Stimulated activated CD8-positive, alpha-beta memory T cell treated with anti-CD3 and anti-CD28 coated beads, Interleukin-7, amount 100 ng/mL, for 1 hour (primary cell): ENCODE data around the gene RAD51B.
"Not testable (repeated sequence)": the region's sequence is repeated elsewhere in the genome, so short reads cannot be mapped to it uniquely, and the experiment has no call there.

Experiments used
- DNase-seq, 2 donors: peaks; one replicate each; pipeline ENCODE4 v3.0.0-alpha.2; 2020; ENCODE audit warnings: low read depth in 2 of 2

The RAD51B gene

DNA sequence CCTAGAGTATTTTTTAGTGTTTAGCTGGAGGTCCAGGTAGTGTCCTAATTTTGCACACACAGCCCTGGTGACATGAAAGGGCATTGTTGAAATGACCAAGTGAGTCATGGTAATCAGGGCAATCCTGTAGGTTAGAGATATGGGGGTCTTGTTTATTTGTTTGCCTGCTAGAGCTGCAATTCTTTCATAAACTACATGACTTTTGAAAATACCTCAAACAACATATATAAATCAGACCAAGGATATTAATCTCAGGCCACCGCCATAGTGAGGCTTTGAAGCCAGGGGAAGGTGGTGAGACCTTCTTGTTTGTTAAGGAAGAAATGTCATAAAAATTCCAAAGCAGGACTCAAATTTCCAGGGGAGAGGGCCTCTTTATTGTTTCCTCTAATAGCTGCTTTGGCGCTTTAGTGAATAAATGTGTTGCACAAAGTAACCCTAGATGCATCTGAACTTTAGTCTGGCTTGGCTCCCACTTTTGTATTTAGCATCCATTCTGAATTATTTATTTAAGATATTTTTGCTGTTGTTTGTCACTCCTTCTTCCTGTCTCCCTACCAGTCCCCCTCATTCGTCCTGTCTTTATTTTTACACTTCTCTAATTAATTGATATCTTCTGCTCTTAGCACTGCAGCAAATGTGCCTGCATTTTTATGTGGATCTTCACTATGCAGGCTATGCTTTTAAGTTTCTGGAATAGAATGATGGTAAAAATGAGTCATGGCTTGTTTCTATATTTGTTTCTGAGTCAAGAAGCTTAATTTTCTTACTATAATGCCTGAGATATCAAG is 430.3 kb downstream of the RAD51B start:
- DNase-seq, result no peak

DNA sequence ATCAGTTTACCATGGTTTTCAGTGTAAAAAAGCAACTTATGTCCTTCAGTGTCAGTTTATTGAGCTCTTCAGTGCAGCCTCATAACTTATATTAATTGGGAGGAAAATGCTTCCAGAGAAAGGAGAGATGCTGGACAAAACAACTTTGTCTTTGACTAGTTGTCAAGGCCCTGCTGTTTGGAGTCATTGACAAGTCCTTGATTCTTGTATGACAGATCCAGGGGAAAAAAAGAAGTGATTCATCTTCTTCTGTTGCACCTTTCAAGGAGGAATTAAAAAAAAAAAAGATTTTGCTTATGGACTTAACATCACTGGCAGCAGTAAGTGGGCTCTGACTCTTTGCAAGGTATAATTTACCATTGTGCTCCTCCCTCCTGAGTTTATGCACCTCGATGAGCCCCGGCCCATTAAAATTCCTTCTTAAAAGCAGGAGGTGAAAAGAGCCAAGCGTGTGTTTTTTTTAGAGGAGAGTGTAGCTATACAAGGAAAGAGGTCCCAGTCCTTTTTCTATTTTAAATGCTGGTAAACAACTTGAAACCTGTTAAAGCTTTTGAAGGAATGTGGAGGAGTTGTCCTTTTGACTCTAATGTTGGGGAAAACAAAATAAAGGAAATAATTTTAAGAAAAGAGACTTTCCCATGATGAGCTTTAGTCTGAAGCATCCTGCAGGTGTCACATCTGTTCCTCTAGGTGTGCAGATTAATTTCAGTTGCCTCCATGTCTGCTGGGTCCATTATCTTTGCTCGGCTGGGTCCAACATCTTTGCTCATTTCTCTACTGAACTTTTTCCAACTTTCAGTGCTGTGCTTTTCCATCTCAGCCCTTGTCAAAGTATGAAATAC is 431.6 kb downstream of the RAD51B start:
- DNase-seq, result no peak

DNA sequence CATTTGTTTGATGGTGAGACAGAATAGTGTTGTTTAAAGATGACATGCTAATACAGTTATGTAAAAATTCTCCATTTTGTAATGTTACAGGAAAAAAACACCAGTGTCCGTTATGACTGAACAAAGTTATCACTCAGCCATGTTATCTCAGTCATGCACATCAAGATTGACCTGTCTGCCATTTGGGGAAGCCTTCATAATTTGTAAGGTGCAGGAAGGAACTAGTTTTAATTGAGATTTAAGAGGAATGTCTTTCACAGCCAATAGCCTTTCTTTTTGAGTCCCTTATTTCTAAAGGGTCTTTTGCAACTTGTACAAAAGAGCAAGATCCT is 432.2 kb downstream of the RAD51B start:
- DNase-seq, result no peak

DNA sequence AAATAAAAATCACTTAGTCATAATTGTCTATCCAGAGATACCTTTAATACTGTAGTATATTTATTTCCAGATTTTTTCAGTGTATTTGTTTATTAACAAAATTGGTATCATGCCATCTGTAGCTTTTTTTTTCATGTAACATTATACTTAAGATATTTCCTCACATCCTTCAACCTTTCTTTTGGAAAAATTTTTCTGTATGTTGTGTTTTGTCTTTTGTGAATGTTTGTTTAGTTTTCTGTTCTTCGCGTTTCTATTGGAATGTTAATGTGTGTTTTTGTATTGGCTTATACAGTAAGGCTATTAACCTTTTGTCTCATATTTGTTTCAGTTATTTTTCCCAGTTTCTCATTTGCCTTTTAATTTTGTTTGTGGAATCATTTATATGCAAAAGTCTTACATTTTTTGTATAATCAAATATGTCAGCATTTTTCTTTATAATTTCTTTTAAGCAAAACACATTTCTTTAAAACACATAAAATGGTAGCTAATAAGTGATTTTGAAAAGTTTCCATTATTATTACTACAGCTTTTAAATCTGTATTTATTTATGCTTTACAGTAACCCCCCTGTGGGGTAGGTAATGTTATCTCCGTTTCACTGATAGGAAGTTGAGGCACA is 433.7 kb downstream of the RAD51B start:
- DNase-seq, result no peak

DNA sequence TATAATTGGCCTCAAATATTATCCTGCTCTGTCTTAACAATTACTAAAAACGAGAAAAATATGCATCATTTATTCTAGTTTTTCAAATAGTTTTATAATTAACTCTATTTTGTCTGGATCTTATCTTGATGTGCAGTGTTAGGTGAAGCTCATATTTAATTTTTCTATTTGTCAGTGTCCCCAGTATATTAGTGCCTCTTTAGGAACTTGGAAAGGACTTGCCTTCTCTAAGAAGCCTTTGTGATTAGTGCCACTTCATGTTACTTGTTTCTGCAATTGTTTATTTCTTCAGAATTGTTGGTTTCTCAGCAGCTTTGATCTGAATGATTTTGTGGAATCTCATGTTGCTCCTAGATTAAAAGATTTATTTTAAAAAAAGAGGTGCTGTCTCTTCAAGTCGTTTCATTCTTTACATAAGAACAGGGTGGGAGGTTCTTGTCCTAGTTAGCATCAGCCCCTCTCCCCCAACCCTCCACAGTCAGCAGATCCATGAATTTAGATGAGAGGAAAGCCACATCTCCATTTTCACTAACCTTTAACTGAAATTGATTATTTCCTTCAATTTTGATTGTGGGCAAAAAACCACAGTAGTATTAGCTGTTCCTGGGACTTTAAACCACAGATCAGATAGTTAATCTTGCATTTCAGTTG is 434.4 kb downstream of the RAD51B start:
- no peak for DNase-seq

DNA sequence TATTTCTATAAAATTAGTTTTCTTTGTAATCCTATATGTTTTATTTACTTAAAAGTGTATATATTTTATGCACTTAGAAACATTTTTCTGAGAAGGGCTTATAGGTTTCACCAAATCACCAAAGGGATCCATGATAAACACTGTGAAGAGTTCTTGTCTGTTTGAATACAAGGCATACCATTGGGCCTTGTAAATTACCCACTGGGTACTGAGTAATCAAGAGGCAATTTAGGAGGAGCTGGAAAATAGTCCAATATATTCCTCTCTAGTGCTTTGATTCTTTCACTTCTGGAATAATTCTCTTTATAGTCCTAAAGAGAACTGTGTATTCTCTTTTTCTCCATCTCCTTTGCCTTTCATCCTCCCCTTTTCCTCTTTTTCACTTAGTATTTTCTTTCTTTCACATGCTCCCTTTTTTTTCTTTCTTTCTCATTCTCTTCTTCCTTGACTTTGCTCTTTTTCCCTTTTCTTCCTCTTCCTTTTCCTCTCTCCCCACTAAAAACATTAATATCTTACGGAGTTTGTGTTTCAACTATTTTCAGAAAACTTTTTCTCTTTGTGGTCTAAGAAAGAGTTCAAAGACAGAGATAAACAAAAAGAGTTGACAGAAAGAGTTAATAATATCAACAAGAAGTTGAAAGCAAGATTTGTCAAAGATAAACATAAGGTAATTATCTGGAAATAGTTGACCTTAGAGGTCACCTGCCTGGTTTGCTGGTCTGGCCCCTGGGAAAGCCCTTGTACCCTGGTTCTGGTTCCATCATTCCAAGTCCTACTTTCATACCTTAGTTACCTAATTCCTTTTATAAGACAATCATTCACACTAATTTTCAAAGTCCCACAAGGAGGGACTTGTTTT is 435.3 kb downstream of the RAD51B start:
- DNase-seq, result no peak

DNA sequence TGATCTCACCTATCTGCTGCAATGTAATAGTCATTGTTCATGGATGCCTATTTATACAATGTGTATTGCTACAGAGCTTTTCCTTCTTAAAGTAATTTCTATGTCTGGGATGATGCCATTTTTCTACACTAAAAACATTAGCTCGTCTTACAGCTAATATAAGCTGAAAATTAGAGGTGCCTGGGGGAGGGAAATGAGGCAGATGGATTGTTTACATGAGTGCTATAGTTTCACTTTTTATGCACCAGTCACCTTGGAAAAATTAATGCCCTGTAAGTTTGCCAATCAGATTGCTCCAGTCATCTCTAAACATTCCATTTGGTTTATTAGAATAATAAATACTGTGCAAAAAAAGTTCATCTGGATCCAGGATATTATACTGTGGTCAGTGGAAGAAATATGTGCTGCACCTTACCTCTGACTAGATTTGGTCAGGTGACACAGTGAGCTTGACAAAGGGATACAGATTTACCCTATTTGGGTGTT is 436.2 kb downstream of the RAD51B start:
- no peak for DNase-seq

DNA sequence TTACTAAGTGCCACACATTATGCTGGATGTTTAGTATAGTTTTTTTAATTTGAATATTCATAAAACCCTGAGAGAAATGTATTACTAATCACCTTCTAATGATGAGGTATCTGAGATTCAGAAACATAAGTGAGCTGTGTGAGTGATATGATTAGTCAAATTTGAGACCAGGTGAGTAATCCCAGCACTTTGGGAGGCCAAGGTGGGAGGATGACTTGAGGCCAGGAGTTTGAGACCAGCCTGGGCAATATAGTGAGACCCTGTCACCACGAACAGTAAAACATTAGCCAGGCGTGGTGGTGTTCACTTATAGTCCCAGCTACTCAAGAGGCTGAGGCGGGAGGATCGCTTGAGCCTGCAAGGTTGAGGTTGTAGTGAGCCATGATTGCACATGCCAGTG is 438.4 kb downstream of the RAD51B start:
- no peak for DNase-seq

DNA sequence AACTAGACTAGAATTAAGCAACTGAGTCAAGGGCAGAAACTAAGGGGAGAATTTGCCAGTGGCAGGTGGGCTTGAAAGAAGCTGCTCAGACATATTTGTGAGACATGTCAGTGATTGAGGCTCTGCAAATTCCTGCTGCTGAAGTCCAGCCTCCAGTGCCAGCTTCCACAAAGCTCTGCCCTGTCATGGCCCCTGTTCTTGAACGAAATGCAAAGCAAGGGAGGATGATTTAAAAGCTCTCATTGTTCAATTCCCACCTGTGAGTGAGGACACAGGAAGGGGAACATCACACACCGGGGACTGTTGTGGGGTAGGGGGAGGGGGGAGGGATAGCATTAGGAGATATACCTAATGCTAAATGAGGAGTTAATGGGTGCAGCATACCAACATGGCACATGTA is 439.4 kb downstream of the RAD51B start:
- not testable (repeated sequence) for DNase-seq

DNA sequence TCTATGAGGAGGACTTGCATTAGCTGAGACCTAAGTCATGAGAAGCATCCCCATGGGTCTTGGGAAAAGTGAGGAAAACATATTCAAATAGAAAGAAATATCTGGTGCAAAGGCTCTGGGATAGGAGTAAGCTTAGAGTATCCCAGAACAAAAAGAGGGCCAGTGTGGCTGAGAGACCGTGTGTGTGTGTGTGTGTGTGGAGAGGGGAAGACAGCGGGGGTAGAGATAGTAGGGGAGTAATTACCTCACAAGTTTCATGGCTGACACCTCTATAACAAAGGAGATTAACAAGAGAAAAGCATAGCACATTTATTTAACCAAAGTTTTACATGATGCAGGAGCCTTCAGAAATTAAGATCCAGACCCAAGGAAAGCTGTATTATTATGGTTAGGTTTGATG is 440.5 kb downstream of the RAD51B start:
- DNase-seq, result no peak

DNA sequence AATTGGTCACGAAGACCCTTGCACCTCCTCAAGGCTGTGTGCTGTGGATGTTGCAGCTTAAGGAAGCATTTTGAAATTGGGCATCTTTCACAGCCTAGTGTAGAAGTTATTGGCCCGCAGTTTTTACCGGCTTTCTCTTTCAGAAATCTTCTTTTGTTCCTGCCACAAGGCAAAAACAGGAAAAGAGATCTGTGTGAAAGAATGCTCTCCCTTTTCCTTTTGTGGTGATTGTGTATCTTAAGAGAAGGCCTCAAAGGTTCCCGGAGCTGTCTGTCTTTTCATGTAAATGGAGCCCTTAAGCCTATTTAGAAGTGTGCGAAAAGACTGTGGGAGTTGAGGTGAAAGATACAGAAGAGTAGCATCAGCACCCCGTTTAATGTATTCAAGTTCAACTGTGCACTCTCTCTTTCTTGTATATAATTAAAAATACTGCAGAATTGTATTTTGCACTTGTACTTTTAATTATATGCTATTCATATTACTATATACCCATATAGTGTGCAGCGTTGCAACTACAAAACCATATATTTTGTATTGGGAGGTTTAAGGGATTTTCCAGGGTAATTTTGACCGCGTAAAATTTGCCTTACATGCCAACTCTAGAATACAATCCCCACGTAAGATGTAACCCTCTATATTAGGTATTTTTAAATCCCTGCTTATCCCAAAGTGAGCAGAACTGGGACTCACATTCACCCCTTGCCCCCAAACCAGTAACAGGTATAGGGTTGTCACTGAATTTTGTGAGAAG is 441.7 kb downstream of the RAD51B start:
- DNase-seq, result no peak

DNA sequence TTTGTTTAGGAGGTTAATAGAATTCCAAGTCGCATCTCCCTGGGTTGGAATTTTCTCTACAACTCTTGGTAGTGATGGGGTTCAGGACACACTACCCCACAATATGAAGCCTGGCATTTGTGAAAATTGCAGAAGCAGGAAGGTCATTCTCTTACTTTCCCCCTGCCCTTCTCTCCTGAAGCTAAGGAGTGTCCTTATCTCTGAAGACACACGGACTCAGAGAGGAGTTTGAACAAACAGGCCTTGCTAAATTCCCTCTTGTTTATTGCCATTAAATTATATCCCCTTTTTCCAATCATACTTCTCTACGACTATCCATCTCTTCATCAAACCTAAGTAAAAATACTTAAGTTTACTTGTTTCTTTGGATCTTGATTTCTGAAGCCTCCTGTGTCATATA is 443.0 kb downstream of the RAD51B start:
- DNase-seq, result no peak

DNA sequence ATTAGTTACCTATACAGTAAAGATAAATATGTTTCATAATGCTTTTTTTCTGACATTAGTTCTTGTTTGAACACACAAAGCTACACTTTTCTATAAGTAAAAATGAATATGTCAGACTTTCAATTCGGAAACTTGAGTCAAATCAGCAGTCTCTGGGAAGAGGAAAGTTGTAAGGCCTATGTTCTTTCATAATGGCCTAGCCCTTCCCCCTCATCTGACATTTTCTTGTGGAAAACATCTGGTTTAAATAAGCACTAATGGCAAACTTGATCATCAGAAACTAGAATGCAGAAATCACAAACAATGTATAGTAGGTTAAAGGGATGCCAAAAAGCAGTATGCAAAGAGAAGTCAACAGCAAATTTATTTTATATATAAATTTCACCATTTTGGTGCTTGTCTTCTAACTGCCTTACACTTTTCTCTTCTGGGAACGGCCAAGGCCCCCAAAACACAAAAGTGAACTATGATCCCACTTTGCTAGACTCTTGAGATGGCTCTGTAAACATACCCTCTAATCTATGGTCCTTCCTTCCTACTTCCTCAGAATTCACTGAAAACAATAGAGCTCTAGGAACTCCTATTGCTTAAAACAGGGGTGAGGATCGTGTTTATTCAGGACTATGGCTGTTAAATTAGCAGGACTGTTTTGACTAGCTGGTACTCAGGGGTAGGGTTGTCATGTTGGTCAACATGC is 444.1 kb downstream of the RAD51B start:
- DNase-seq, result no peak

DNA sequence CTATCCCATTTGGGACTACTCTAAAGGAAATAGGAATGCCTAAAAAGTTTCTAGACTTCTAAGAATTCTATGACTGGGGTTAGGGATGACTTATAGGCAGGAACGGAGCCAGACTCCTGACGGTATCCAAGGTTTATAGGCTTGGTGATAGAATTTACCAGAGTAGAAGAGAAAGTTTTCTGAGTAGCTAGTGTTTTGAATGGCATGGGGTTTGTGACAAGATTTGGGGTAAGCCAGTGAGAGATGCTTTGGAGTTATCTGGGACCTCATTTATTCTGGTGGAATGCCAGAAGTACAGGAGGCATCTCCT is 444.6 kb downstream of the RAD51B start:
- DNase-seq, result no peak

DNA sequence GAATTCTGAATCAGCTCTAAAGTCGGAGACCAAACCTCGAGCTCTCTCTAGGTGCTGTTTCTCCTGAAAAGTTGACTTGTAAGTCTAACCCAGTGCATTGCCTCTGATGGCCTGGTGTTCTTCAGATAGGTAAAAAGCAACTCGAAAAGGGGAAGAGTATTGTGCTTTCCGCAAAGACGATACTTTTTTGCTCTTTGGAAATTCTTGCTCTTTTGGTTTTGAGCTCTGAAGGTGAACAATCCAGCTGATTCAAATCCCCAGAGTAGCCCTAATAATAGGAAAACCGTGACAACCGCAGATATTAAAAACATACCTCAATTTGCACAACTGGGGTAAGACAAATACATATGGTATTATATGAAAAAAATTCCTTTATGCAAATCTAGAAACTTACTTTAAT is 447.4 kb downstream of the RAD51B start:
- no peak for DNase-seq

DNA sequence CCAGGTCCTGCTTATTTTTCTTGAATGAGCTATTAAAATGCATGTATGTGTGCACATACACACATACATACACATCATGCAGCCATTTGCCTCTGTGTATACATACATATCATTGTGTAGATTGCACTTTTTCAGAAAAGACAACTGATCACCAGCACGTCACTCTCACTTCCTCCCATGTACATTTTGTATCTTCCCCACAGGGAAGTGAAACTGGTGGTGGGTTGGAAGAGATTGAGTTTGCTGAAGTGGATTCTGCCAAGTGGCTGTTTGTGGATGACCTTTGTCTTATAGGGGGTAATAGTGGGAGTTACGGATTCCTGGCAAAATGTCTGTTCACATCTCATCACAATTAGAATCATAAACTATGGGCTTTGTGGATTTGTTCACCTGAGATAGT is 448.6 kb downstream of the RAD51B start:
- no peak for DNase-seq

DNA sequence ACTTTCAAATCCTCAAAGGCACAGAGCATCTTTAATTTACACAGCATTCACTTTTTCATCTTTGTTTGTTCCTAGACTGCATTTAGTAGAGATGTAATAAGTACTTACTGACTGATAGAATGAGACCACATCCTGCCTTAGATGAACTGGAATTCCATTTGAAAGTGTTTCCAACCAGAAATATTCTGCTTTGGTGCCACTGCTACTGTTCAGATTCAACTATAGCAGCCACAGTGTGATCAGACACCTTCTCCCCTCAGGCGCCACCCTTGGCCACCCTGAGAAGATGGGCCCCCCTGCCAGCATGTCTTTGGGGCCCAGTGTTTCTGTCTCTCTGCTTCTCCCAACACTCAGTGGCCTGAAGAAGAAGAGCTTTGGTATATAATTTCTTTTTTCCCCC is 449.1 kb downstream of the RAD51B start:
- no peak for DNase-seq

DNA sequence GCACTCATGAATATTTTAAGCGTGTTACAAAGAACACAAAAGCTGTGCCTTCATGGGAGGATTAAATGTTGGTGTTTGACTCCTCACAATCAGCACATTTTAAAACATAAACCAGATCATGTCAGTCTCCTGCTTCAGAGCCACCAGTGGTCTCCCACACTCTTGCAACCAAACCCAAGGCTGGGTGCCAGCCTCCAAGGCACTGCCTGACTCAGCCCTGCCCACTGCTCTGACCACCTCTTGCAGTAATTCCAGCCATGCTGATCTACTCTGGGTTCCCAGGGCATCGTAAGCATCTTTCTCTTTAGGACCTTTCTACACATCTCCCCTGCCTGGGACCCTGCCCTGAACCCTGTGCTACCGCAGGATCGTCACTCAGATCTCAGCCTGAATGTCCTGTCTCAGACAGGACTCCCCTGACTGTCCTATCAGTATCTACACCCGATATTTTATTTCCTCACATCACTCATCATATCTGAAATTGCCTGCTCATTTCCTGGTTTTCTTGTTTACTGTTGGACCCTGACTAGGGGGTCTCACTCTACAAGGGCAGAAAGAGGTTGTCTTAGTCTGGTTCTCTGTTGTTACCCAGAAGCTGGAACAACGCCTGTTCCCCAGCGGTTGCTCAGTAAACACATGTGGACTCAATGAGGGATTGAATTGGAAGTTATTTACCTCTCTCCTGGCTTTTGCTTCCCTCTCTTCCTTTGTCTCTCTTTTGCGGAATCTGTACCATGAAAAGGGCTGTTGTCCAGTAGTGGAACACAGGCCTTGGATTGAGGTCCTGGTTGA is 449.8 kb downstream of the RAD51B start:
- DNase-seq, result no peak

DNA sequence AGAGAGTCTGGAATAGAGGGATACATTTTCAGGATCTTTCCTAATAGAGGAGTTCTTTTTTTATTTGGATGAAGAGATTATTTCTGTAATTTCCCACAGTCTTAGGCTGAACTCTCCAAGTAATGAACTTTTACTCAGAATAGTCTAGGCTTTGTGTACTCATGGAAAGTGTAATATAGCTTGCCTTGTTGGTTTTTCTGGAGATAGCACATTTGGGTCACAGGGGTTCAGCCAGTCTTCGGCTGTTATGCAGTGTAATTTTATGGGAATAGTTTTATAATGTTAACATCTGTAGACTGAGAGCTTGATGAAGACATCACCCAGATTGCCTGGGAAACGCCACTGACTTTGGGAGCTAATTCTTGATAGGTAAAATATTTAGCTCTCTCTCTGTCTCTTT is 450.8 kb downstream of the RAD51B start:
- no peak for DNase-seq
